ENCODE data around the gene CCDC149.

The CCDC149 gene

GRCh38 chr4:24837781-24838180, 75.1 kb downstream of the CCDC149 start:
- no peak for DNase-seq

- no peak for DNase-seq
These were observed 75.5 kb downstream of the CCDC149 start for GRCh38 chr4:24837336-24837735.

- no peak for DNase-seq
These were observed 76.1 kb downstream of the CCDC149 start for GRCh38 chr4:24836661-24837242.

GRCh38 chr4:24835696-24836095, 77.1 kb downstream of the CCDC149 start:
- DNase-seq = no peak

- no peak for DNase-seq
These were observed 81.2 kb downstream of the CCDC149 start for GRCh38 chr4:24831637-24832036.

GRCh38 chr4:24824720-24825119, 88.1 kb downstream of the CCDC149 start:
- no peak for DNase-seq

- DNase-seq = no peak
These were observed 92.3 kb downstream of the CCDC149 start for GRCh38 chr4:24820541-24820940.

- DNase-seq = no peak
These were observed 96.0 kb downstream of the CCDC149 start for GRCh38 chr4:24816797-24817196.

GRCh38 chr4:24813732-24814131, 99.1 kb downstream of the CCDC149 start:
- DNase-seq = no peak

- DNase-seq = no peak
These were observed 101.8 kb downstream of the CCDC149 start for GRCh38 chr4:24810871-24811631.

- DNase-seq = no peak
These were observed 102.9 kb downstream of the CCDC149 start for GRCh38 chr4:24809815-24810405.

- no peak for DNase-seq
These were observed 103.5 kb downstream of the CCDC149 start for GRCh38 chr4:24809376-24809775.

GRCh38 chr4:24808955-24809354, 103.9 kb downstream of the CCDC149 start:
- DNase-seq = no peak

GRCh38 chr4:24808261-24808660, 104.6 kb downstream of the CCDC149 start:
- no peak for DNase-seq

GRCh38 chr4:24807611-24808010, 105.2 kb downstream of the CCDC149 start:
- no peak for DNase-seq

GRCh38 chr4:24806206-24806990, 106.4 kb downstream of the CCDC149 start:
- no peak for DNase-seq

- no peak for DNase-seq
These were observed 107.3 kb downstream of the CCDC149 start for GRCh38 chr4:24805566-24805965.

GRCh38 chr4:24805067-24805466, 107.8 kb downstream of the CCDC149 start:
- DNase-seq = no peak

GRCh38 chr4:24802648-24803047, 110.2 kb downstream of the CCDC149 start:
- DNase-seq = no peak

GRCh38 chr4:24801136-24801855, 111.5 kb downstream of the CCDC149 start:
- no peak for DNase-seq

- DNase-seq = no peak
These were observed 112.4 kb downstream of the CCDC149 start for GRCh38 chr4:24800325-24800895.

GRCh38 chr4:24799544-24800324, 113.1 kb downstream of the CCDC149 start:
- no peak for DNase-seq
